HepG2 (cell line): ENCODE results near the gene ZBTB46. TPM values are rescaled to one million over a fixed set of nuclear protein-coding genes. Genes with fewer than 3 reads are reported as not detected.

ENCODE experiments used
- BORCS8-MEF2B ChIP-seq: sonication (generic); formaldehyde crosslinking; IDR thresholded peaks from 2 replicates; pipeline ENCODE4 v1.8.0; 2022; ENCODE audit warnings: mild to moderate bottlenecking, missing genetic modification reagents
- FOXP1 ChIP-seq, 2 experiments: fragments of 450-650 bp in 1 of 2; IDR thresholded peaks; 2 replicates each; pipeline ENCODE4 v1.6.1; 2017 to 2018; ENCODE audit warnings: antibody characterized with exemption in 1 of 2
- HMG20B ChIP-seq: conservative IDR thresholded peaks from 2 replicates; pipeline ENCODE4 v1.6.1; 2016; ENCODE audit warnings: missing genetic modification reagents, missing compliant biosample characterization
- HNRNPL ChIP-seq: fragments of 200-400 bp; formaldehyde crosslinking; IDR thresholded peaks from 2 replicates; pipeline ENCODE4 v1.6.1; 2017; ENCODE audit warnings: mild to moderate bottlenecking, low read depth, low read length
- KDM5B ChIP-seq: sonication (generic); formaldehyde crosslinking; IDR thresholded peaks from 2 replicates; pipeline ENCODE4 v1.4.0; 2020; ENCODE audit warnings: missing genetic modification reagents, mild to moderate bottlenecking, borderline replicate concordance
- NFIC ChIP-seq: IDR thresholded peaks from 2 replicates; pipeline ENCODE4 v1.6.1; 2012; ENCODE audit warnings: mild to moderate bottlenecking, low read length, inconsistent platforms
- TEAD2 ChIP-seq: sonication (generic); formaldehyde crosslinking; IDR thresholded peaks from 2 replicates; pipeline ENCODE4 v1.9.0; 2021; ENCODE audit warnings: missing genetic modification reagents
- ZFP1 ChIP-seq: IDR thresholded peaks from 2 replicates; pipeline ENCODE4 v1.6.1; 2016
- ZNF225 ChIP-seq: sonication (generic); formaldehyde crosslinking; IDR thresholded peaks from 2 replicates; pipeline ENCODE4 v1.4.0; 2020; ENCODE audit warnings: mild to moderate bottlenecking, missing genetic modification reagents
- ZNF33B ChIP-seq: sonication (generic); formaldehyde crosslinking; IDR thresholded peaks from 2 replicates; pipeline ENCODE4 v1.5.1; 2020; ENCODE audit warnings: mild to moderate bottlenecking, missing genetic modification reagents
- ZNF619 ChIP-seq: sonication (generic); formaldehyde crosslinking; IDR thresholded peaks from 2 replicates; pipeline ENCODE4 v1.4.0; 2020; ENCODE audit warnings: mild to moderate bottlenecking, missing genetic modification reagents
- ZNF646 ChIP-seq: sonication (generic); formaldehyde crosslinking; IDR thresholded peaks from 2 replicates; pipeline ENCODE4 v1.9.0; 2021; ENCODE audit warnings: mild to moderate bottlenecking, missing genetic modification reagents
- ZNF674 ChIP-seq: sonication (generic); formaldehyde crosslinking; IDR thresholded peaks from 2 replicates; pipeline ENCODE4 v1.5.0; 2020; ENCODE audit warnings: low read depth, mild to moderate bottlenecking, missing genetic modification reagents
- ZNF788 ChIP-seq: sonication (generic); formaldehyde crosslinking; IDR thresholded peaks from 2 replicates; pipeline ENCODE4 v1.5.0; 2020; ENCODE audit warnings: mild to moderate bottlenecking, missing genetic modification reagents, borderline replicate concordance
- polyA plus RNA-seq, 8 experiments: library from polyadenylated mRNA; depleted of rRNA in 3 of 8; stranded (reverse) in 7 of 8; unstranded in 1 of 8; fragments of >200 nt; fragmentation: Illumina TruSeq in 4 of 8; extraction: Trizol in 4 of 8; gene quantifications; 2 replicates each; pipeline versions ENCODE4 v1.2.1 to v1.2.3, GENCODE V29; 2011 to 2016; ENCODE audit warnings: low read depth in 4 of 8, missing spikeins in 1 of 8, mixed read lengths in 1 of 8; ENCODE audit not compliant: insufficient read depth in 1 of 8
- total RNA-seq, 5 experiments: library from RNA; depleted of rRNA; stranded (reverse); fragments of >200 nt; fragmentation: Illumina TruSeq; extraction: Trizol; gene quantifications; 2 replicates each; pipeline ENCODE4 v1.2.3, GENCODE V29; 2016; ENCODE audit warnings: low read depth in 1 of 5
- TF ChIP-seq, protein P1 (sequence below): IDR thresholded peaks from 2 replicates; pipeline ENCODE4 v1.6.1; 2016
- TF ChIP-seq, protein P2 (sequence below): sonication (generic); formaldehyde crosslinking; IDR thresholded peaks from 2 replicates; pipeline ENCODE4 v1.5.0; 2020; ENCODE audit warnings: mild to moderate bottlenecking, missing genetic modification reagents, borderline replicate concordance

Gene ZBTB46
- total and polyA plus RNA-seq, 2 of the 13 experiments (the other 11 are each of a cell fraction or from before 2014, with no cell fraction given), result 1.6 to 13.5 TPM

GRCh38 chr20:63695424-63696305, 135.4 kb downstream of the ZBTB46 start (continued):
- TF ChIP-seq ZNF674, result no peak
- peak; percentile 56; the same call in 1 of the 2 replicates for TF ChIP-seq KDM5B
- TF ChIP-seq, protein P1, sequence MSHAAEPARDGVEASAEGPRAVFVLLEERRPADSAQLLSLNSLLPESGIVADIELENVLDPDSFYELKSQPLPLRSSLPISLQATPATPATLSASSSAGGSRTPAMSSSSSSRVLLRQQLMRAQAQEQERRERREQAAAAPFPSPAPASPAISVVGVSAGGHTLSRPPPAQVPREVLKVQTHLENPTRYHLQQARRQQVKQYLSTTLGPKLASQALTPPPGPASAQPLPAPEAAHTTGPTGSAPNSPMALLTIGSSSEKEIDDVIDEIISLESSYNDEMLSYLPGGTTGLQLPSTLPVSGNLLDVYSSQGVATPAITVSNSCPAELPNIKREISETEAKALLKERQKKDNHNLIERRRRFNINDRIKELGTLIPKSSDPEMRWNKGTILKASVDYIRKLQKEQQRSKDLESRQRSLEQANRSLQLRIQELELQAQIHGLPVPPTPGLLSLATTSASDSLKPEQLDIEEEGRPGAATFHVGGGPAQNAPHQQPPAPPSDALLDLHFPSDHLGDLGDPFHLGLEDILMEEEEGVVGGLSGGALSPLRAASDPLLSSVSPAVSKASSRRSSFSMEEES (CRISPR knock-in tag), result no peak
- TF ChIP-seq ZNF225 (CRISPR knock-in tag), result 0 out of 2 replicates have a peak, but pooled peaks have one; percentile 46
- TF ChIP-seq ZNF646, result no peak
- no peak for TF ChIP-seq HMG20B (CRISPR knock-in tag)
- TF ChIP-seq ZNF33B (CRISPR knock-in tag), result no peak
- TF ChIP-seq, protein P2, sequence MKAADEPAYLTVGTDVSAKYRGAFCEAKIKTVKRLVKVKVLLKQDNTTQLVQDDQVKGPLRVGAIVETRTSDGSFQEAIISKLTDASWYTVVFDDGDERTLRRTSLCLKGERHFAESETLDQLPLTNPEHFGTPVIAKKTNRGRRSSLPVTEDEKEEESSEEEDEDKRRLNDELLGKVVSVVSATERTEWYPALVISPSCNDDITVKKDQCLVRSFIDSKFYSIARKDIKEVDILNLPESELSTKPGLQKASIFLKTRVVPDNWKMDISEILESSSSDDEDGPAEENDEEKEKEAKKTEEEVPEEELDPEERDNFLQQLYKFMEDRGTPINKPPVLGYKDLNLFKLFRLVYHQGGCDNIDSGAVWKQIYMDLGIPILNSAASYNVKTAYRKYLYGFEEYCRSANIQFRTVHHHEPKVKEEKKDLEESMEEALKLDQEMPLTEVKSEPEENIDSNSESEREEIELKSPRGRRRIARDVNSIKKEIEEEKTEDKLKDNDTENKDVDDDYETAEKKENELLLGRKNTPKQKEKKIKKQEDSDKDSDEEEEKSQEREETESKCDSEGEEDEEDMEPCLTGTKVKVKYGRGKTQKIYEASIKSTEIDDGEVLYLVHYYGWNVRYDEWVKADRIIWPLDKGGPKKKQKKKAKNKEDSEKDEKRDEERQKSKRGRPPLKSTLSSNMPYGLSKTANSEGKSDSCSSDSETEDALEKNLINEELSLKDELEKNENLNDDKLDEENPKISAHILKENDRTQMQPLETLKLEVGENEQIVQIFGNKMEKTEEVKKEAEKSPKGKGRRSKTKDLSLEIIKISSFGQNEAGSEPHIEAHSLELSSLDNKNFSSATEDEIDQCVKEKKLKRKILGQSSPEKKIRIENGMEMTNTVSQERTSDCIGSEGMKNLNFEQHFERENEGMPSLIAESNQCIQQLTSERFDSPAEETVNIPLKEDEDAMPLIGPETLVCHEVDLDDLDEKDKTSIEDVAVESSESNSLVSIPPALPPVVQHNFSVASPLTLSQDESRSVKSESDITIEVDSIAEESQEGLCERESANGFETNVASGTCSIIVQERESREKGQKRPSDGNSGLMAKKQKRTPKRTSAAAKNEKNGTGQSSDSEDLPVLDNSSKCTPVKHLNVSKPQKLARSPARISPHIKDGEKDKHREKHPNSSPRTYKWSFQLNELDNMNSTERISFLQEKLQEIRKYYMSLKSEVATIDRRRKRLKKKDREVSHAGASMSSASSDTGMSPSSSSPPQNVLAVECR (CRISPR knock-in tag), result no peak
- no peak for TF ChIP-seq FOXP1 (IDR thresholded peaks at IDR 0.05)
- TF ChIP-seq FOXP1 (CRISPR knock-in tag; IDR thresholded peaks at IDR 0.05), result no peak
- TF ChIP-seq TEAD2 (CRISPR knock-in tag), result 0 out of 2 replicates have a peak, but pooled peaks have one; percentile 23
- no peak for TF ChIP-seq ZFP1
- TF ChIP-seq HNRNPL, result peak; percentile 82
- TF ChIP-seq BORCS8-MEF2B, result 0 out of 2 replicates have a peak, but pooled peaks have one; percentile 46
- 0 out of 2 replicates have a peak, but pooled peaks have one; percentile 42 for TF ChIP-seq ZNF788 (CRISPR knock-in tag)
- TF ChIP-seq NFIC, result no peak
- 0 out of 2 replicates have a peak, but pooled peaks have one; percentile 47 for TF ChIP-seq ZNF619 (CRISPR knock-in tag)
